Fibroblast of skin of abdomen (primary cell): ENCODE results near the gene KCND2.

Experiments used
- DNase-seq: peaks from one replicate; pipeline ENCODE4 v3.0.0-alpha.2; 2013

The KCND2 gene

DNA sequence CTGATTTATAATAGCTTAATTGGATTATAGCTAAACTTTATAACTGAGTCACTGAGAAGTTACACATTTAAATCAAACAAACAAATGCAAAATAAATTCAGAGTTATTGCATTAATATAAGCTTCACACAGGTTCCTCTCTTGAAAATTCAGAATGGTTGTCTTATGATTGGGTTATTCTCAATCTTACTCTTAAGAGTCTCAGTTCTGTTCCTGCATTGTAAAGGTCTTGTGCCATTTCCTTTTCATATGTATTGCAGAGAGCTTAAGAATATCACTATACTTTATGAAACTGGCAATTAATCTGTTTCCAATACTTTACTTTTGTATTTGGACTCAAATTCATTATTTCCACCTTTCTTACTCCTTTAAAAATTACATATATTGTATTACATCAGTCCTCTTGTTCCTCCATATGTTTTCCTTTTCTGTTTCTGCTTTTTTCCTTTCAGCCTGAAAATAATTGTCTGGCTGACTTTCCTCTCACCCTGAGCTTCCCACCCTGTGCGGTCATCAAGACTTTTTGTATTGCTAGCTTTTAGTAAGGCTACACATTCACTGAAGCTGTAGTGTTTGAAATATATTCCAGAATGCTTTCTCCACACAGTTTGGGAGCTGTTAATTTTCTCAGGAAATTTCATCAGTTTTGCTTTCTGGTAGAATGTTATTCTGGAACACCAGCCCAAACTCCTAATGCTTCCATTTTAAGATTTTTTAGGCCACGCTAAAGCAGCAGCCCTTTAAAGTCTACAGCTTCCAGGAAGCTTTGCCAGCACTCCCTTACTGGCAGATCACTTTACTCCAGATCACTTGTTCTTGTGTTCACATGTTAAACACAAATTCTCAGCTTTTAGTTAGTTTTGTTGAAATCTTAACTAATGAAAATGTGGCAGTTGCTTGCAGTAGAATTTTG is 139.4 kb downstream of the KCND2 start:
- no peak for DNase-seq

DNA sequence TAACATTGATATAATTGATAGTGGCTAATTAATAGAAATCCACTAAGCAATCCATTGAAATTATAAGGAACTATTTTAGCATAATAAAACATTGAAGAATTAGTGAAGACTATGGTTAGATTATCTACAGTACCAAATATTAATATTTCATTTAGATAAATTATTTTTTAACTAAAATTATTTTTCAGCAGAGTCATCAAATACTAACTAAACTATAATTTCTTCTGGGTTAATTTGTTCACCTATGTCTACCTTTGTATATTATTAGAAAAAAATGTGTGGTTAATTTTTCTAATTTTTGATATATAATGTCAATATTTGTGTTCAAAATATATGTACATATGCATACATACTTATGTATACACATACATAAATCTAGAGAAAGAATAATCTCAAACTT is 140.2 kb downstream of the KCND2 start:
- DNase-seq = no peak

DNA sequence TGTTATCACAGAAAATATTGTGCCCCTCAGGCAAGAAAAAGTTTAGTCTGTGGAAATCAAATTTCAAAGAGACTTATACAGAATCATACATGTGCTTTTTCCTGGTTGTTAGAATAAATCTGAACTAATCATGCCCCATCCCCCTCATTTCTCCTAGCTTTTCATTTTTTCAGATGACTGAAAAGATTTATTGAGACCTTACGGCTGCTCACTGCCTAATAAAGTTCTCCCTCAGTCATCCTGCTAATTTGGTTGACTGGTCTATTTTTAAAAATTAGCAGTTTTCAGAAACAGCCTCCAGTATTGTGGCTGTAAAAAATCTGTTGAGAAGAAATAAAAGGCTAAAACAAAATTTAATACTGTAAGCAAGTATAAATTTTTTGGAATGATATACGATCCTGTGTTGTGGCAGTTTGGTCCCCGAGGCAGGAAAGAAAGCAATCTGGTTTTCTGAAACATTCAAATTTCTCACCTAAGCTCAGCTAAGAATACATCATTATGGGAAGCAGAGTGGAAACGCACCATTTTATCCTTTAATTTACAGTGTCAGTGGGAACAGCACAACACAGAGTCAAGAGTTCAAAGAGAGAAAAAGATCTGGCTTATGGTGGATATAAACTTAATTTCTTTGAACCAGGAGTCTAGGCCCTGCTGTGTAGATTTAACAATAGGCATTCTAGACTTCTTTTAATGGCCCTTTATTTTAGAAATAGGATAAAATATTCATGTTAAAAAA is 144.4 kb downstream of the KCND2 start:
- DNase-seq = no peak

DNA sequence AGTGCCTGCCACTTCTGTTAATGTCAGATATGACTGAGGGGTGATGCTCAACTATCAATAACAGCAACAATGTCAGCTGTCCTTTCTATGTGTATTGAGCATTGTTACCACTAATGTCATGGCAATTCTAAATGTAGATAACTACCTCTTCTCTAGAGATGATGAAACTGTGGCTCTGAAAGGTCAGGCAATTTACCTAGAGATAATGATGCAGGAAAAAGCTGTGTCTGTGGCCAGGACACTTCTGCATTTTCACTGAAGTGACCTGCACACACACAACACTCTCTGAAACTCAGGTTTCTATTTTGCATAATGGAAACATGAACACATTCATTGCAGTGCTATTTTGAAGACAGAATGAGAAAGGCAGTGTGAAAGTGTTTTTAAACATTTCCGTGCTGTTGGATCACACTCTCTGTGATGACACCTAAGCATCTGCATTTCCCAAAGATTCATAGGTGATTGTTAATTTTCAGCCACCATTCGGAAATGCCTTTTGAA is 148.2 kb downstream of the KCND2 start:
- no peak for DNase-seq

DNA sequence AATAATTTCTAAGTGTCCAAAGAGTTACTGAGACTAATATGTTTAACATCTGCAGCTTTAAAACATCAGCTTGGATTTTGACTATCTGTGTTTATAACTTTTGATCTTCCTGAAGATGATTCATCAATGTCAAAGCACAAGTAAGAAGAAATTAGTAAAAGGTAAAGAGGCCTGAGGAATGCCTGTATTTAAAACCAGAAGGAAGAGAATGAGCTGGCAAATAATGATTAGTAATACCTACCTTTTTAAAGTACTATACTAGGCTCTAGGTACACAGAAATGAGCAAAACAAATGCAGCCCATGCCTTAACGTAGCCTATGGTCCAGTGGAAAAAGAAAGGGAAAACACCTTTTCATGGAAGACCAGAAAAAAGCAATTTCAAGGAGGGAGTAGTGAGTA is 158.0 kb downstream of the KCND2 start:
- DNase-seq = no peak

DNA sequence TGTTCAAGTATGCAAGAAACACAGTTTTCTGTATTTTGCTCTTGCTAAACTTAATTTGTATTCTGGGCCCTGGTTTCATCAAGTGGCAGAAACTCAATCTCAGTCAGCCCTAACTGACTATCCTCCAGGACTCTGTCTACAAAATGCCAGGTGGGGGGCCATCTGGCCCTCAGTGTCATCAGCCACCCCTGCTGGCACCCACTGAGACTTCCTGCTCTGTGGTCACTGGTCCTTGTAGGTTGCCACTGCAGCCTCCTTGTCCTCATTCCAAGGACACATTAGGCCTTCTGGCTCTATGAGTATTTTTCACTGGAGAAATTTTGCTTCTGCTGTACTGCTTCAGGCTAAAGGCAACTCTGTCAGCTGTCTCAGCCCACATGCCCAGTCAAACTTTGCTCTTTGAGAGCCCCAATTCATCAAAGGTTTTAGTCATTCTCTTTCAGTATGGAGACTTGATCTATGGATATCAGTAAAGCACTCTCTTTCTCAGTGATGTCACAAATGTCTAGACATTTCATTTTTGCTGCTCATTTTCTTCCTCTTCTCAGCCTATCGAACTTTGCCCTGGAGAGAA is 163.6 kb downstream of the KCND2 start:
- DNase-seq = no peak

DNA sequence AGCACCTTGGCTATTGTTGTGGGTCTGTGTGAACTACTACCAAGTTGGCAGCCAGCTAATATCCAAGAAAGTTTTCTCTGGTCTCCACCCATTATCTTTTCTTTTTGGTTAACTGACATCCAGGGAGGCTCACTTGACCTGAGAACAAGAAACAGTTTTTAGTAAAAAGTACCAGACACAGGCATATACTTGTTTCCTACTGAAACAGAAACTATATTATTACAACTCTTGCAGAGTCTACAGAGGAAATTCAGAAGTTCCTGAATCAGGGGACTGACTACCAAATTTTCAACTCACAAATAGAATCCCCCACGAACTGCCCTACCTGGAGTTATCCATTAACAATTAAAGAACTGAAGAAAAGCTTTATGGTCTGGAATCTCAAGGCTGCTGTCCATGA is 168.9 kb downstream of the KCND2 start:
- DNase-seq = no peak

DNA sequence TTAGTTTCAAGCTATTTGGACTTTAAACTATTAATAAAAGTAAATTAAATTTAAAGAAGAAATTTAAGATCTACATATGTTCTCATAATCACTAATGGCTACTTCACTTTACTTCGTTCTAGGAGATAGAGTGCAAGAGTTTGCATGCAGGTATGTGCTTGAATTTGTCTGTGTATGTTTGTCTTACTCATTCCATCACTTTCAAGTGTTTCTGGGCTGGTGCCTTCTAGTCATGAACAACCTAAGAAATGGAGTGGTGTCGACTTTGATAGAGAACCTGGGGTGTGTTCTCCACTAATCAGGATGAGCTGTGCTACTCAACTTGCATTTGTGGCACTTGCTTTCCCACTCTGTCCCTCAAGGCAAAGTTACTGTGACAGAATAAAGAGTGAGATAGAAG is 169.9 kb downstream of the KCND2 start:
- no peak for DNase-seq

DNA sequence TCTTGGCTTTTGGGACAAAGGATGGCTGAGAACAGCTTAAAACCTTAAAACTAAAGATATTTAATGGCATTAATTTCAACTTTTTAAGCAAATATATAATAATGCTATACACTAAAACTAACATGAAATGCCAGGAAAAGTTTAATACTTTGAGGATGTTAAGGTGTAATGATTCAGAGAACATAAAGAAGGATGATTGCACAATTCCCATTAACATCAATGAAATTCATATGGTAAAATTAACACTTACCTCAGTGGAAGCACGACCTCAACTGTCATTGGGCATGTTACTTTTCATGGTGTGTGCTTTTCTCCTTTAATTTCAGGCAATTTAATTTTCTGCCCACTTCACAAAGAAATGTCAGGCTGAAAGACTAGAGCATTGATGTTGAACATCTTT is 171.7 kb downstream of the KCND2 start:
- no peak for DNase-seq

DNA sequence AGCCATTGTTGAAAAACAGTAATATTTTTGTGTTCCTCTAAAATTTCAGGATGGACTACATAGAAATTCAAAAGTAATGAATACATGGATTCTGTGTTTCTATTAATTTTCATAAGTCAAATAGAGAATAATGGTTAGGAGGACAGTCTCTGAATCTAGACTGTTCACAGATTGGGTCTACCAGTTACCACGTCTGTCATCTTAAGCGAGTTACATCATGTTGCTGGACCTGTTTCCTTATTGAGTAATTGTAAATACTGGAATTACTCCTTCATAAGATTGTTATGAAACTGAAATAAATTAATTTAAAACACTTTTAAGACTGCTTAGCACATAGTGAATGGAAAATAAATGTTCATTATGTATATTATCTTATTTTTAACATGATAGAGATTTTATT is 172.3 kb downstream of the KCND2 start:
- DNase-seq = no peak

DNA sequence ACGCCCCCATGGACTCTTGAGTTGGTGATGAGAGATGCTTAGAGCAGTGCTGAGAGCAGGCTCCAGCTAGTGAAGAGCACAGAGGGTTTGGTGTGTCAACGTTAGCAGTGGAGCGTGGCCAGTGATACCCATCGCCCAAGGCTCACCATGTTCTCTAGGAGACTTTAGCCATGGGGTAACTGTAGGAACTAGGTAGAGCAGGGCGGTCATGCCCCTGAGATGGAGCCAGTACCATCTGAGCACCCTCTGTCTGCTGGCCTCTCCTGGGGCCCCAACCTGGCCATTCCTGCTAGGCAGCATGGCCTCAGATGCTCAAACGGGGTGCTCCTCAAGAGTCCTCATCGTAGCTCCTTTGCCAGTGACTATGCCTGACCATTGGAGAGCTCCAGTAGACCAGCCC is 179.7 kb downstream of the KCND2 start:
- no peak for DNase-seq

DNA sequence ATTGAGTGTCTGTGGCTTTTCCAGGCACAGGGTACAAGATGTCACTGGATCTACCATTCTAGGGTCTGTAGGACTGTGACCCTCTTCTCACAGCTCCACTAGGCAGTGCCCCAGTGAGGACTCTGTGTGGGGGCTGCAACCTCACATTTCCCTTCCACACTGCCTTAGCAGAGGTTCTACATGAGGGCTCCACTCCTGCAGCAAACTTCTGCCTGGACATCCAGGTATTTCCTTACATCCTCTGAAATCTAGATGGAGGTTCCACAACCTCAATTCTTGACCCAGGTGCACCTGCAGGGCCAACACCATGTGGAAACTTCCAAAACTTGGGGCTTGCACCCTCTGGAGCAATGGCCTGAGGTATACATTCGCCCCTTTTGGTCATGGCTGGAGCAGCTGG is 183.7 kb downstream of the KCND2 start:
- no peak for DNase-seq

DNA sequence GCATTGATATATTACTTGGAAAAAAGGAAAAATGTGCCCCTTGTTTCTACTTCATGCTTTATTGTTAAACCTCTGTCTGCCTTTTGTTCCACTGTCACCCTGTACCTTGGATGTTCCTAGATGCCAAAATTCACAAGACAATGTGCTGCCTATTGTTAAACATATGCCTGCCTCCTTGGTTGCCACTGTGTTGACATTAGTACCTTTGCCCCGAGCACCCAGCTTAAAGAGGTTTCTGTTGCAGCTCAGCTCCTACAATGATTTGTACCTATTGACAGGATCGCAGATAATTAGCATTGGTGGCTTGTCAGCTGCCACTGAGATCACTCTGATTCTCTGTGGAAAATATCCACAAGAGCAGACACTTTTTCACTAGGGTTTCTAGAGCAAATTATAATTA is 188.0 kb downstream of the KCND2 start:
- DNase-seq = no peak

DNA sequence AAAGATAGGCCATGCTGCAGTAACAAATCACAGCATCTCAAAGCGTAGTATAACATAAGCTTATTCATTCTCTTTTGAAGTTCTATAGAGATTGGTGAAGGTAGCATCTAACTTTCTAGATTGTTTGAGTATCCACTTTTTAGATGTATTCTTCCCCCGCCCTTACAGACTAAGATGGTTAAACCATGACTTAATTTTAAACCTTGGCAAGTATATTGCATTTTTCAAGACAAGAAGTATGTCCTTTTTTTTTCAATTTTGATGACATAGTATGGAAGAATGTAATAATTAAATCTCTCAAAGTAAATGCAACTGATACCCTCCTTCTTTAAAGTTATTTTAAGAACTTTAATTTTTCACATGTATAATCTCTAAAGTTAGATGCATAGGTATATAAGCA is 190.0 kb downstream of the KCND2 start:
- peak; percentile 41 for DNase-seq

DNA sequence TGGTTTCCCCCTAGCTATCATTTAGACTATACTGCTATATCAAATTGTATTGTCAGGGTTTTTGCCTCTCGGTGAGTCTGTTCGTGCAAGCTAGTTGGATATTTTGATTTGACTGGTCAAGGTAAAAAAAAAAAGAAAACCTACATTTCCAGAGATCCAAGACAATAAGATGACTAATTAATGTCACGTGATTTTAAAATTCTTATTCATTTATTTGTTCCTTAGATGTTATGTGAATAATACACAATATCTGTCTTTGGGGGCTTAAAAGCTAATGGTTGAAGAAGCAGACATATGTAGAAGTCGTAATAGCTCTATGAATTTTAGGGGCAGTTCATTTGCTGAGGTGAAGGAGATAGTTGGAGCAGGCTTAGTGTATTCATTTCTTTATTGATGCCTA is 191.1 kb downstream of the KCND2 start:
- no peak for DNase-seq

DNA sequence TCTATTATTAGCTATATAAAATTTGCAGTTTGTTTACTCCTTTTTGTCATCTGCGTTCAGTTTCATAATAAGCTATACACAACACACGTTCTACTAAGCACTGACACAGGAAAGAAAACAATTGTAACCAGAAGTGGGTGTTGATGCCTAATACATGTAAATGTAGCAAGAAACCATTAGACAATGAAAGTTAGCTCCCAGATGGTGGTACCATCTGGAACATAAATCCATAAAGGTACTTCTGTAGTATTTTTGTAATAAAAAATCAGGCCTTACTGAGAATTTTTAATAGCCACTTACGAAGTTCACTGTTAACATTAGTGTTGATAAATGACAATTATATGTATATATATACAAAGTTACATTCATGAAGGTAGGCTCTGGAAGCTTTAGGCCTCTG is 194.7 kb downstream of the KCND2 start:
- DNase-seq = no peak

DNA sequence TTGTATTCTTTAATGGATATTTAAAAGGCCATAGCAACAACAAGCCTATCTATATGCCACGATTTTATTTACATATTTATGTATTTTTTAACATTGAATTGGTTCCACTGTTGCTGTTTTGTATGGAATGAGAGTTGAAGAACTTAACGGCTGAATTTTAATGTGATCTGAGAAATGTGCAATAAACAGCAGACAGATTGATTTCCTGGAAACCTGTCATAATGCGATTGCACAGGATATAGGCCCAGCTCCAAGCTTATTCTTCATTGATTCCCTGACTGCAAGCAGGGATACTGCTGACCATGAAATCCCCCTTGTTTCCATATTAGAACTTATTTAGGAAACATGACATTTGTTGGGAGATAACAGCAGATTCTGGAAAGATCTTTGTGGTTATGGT is 195.6 kb downstream of the KCND2 start:
- DNase-seq = no peak

DNA sequence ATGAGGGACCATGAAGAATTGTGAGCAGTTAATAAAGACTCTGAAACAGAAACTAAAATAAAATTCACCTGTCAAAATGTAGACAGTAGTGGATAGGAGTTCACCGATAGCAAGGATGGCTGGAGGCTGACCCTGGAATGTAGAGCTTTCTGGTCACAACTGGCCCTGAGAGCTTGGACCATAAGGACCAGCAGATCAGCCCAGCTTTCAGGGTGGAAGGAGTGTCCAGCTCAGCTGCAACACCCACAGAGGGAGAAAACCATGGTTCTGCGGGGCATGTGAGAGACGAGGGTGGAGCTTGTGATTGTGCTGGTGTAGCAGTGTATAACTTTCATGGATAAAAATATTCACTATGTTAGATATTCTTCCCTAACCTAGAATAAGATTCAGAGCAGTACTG is 199.9 kb downstream of the KCND2 start:
- DNase-seq = no peak

DNA sequence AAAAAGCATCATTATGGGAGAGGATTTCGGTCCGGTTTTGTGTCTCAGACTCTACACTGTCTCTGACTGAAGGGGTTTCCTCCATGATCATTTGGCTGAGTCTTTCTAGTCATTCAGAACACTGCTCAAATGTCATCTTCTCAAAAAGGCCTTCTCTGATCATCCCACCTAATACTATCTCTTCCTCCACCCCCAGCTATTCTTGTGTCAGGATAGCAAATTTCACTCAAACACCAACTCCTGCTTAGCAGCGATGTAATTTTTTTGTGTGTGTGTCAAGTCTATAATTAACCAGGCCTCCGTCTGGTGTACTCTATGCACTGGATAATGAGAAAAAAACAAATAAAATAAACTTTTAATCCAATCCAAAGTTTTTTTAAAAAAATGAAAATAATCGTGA is 200.4 kb downstream of the KCND2 start:
- DNase-seq = no peak

DNA sequence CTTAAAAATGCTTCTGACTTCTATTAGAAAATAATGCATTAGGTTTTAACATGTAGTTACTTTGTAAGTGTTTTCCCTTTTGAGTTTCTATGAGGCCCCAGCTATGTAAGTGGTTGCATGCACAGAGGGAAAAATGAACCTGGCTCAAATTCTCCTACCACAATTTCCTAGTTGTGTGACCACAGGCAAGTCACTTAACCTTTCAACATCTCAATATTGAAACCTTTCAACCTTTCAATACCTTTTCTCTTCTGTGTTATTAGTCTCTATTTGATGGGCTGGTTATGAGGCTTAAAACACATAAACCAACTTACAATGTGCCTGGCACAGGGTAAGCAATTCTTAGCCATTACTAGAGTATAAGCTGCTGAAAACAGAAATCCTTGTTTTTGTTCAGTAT is 203.0 kb downstream of the KCND2 start:
- no peak for DNase-seq

DNA sequence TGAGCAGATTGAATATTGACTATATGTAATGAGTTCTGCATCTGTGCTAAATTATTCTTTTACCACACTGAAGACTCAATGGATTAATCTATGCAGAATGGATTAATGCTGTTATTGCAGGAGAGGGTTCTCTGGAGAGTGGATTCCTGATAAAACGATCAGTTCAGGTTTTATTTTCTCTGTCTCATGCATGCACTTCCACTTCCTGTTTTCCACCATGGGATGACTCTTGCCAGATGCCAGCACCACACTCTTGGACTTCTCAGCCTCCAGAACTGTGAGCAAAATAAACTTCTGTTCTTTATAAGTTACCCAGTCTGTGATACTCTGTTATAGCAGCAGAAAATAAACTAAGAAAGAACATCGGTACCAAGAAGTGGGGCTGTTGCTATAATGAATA is 207.5 kb downstream of the KCND2 start:
- DNase-seq = no peak

DNA sequence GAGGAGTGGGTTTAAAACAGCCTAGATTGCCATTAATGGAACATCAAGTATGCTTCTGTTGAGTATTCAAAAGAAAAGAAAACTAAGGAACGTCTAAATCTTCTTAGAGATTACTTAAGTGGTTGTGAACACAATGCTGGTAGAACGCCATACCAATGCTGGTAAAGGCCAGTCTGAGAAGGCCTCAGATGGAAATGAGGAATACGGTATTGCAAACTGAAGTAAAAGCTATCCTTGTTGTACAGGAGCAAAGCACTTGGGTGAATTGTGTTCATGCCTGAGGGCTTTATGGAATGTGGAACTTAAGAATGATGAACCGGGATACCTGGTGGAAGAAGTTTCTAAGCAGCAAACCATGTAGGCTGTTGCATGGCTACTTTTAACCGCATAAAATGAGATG is 208.0 kb downstream of the KCND2 start:
- DNase-seq = no peak

DNA sequence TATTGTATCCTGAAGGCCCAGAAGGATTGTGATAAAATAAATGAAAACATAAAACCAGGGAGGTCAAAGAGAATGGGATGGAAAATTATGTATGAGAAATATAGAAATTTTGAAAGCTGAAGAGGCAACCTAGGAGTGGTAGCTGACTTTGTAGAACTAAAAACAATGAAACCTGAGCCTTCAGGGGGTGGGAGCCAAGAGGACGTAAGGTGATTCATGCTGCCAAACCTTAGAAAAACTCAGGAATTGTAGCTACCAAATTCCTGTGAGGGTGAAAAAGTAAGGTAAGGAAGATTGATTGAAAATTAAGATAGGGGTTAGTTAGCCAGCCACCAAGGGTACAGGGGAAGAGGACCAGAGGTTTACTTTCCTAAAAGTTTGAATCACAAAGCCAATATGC is 213.2 kb downstream of the KCND2 start:
- DNase-seq = no peak

DNA sequence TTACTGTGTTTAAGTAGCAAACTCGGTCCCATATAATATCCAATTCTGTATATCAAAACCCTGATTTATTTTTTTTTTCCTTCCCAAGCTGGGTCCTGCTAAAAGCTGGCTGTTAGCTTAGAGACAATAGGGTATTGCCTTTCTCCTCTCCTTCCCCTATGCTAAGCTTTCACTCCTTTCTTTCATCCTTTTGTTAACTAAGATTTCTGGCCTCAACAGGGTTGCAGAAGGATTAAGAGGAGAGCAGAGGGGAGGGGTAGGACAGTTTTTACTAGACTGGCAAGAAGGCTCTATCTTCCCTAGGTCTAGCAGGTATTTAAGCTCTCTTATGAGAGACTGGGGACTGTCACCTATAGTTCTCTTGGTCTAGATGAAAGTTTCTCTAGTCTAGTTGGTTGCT is 229.2 kb downstream of the KCND2 start:
- DNase-seq = no peak
